HepG2 (cell line): ENCODE measurements around the gene MAP2K5. TPM values are rescaled to one million over a fixed set of nuclear protein-coding genes. Genes with fewer than 3 reads are reported as not detected.

Source experiments
- ATF7-NPFF ChIP-seq: sonication (generic); formaldehyde crosslinking; IDR thresholded peaks from 2 replicates; pipeline ENCODE4 v1.8.1; 2023; ENCODE audit warnings: mild to moderate bottlenecking, low read depth, missing genetic modification reagents, moderate library complexity
- ELF3 ChIP-seq: IDR thresholded peaks from 2 replicates; pipeline ENCODE4 v1.6.1; 2016; ENCODE audit warnings: missing genetic modification reagents, missing compliant biosample characterization
- GATAD2A ChIP-seq: IDR thresholded peaks from 2 replicates; pipeline ENCODE4 v1.6.1; 2016
- HNF4G ChIP-seq, 2 experiments: sonication (generic) in 1 of 2; formaldehyde crosslinking in 1 of 2; IDR thresholded peaks; 2 replicates each; pipeline versions ENCODE4 v1.4.0 to v1.6.1; 2011 to 2020; ENCODE audit warnings: borderline replicate concordance in 2 of 2, low read depth in 2 of 2, mild to moderate bottlenecking in 2 of 2, low read length in 1 of 2, missing genetic modification reagents in 1 of 2, moderate library complexity in 1 of 2
- KAT8 ChIP-seq: IDR thresholded peaks from 2 replicates; pipeline ENCODE4 v1.6.1; 2016; ENCODE audit warnings: missing genetic modification reagents, missing compliant biosample characterization
- KIAA2018 ChIP-seq: sonication (generic); formaldehyde crosslinking; IDR thresholded peaks from 2 replicates; pipeline ENCODE4 v1.5.0; 2020; ENCODE audit warnings: mild to moderate bottlenecking, missing genetic modification reagents, borderline replicate concordance
- MED1 ChIP-seq: sonication (generic); formaldehyde crosslinking; IDR thresholded peaks from 2 replicates; pipeline ENCODE4 v1.4.0; 2020; ENCODE audit warnings: missing genetic modification reagents
- PAXIP1 ChIP-seq: sonication (generic); formaldehyde crosslinking; conservative IDR thresholded peaks from 2 replicates; pipeline ENCODE4 v1.4.0; 2020; ENCODE audit warnings: mild to moderate bottlenecking, missing genetic modification reagents, moderate library complexity
- RXRB ChIP-seq: IDR thresholded peaks from 2 replicates; pipeline ENCODE4 v1.6.1; 2016; ENCODE audit warnings: borderline replicate concordance, missing genetic modification reagents, missing compliant biosample characterization
- SAP130 ChIP-seq: IDR thresholded peaks from 2 replicates; pipeline ENCODE4 v1.6.1; 2016; ENCODE audit warnings: low read depth
- TBX2 ChIP-seq: sonication (generic); formaldehyde crosslinking; IDR thresholded peaks from 2 replicates; pipeline ENCODE4 v1.5.0; 2020; ENCODE audit warnings: missing genetic modification reagents, mild to moderate bottlenecking, borderline replicate concordance
- XRCC5 ChIP-seq: fragments of 200-400 bp; formaldehyde crosslinking; optimal IDR thresholded peaks from 2 replicates; pipeline ENCODE3; 2017; ENCODE audit warnings: mild to moderate bottlenecking, low read length
- ZBTB3 ChIP-seq: sonication (generic); formaldehyde crosslinking; IDR thresholded peaks from 2 replicates; pipeline ENCODE4 v1.4.0; 2020; ENCODE audit warnings: low read depth, mild to moderate bottlenecking, moderate library complexity, missing genetic modification reagents, borderline replicate concordance
- ZFP1 ChIP-seq: IDR thresholded peaks from 2 replicates; pipeline ENCODE4 v1.6.1; 2016
- ZMYM3 ChIP-seq: sonication (generic); formaldehyde crosslinking; IDR thresholded peaks from 2 replicates; pipeline ENCODE4 v1.5.1; 2020; ENCODE audit warnings: mild to moderate bottlenecking, missing genetic modification reagents
- ZMYM4 ChIP-seq: sonication (generic); formaldehyde crosslinking; IDR thresholded peaks from 2 replicates; pipeline ENCODE4 v1.8.1; 2023; ENCODE audit warnings: mild to moderate bottlenecking, missing genetic modification reagents
- ZNF234 ChIP-seq: sonication (generic); formaldehyde crosslinking; conservative IDR thresholded peaks from 2 replicates; pipeline ENCODE4 v1.5.1; 2020; ENCODE audit warnings: mild to moderate bottlenecking, missing genetic modification reagents
- ZNF30 ChIP-seq: sonication (generic); formaldehyde crosslinking; IDR thresholded peaks from 2 replicates; pipeline ENCODE4 v1.5.0; 2020; ENCODE audit warnings: mild to moderate bottlenecking, missing genetic modification reagents
- ZNF878 ChIP-seq: sonication (generic); formaldehyde crosslinking; IDR thresholded peaks from 2 replicates; pipeline ENCODE4 v1.8.1; 2023; ENCODE audit warnings: mild to moderate bottlenecking, missing genetic modification reagents, moderate library complexity
- ZSCAN30 ChIP-seq: sonication (generic); formaldehyde crosslinking; IDR thresholded peaks from 2 replicates; pipeline ENCODE4 v1.5.0; 2020; ENCODE audit warnings: mild to moderate bottlenecking, missing genetic modification reagents
- polyA plus RNA-seq, 8 experiments: library from polyadenylated mRNA; depleted of rRNA in 3 of 8; stranded (reverse) in 7 of 8; unstranded in 1 of 8; fragments of >200 nt; fragmentation: Illumina TruSeq in 4 of 8; extraction: Trizol in 4 of 8; gene quantifications; 2 replicates each; pipeline versions ENCODE4 v1.2.1 to v1.2.3, GENCODE V29; 2011 to 2016; ENCODE audit warnings: low read depth in 4 of 8, missing spikeins in 1 of 8, mixed read lengths in 1 of 8; ENCODE audit not compliant: insufficient read depth in 1 of 8
- total RNA-seq, 5 experiments: library from RNA; depleted of rRNA; stranded (reverse); fragments of >200 nt; fragmentation: Illumina TruSeq; extraction: Trizol; gene quantifications; 2 replicates each; pipeline ENCODE4 v1.2.3, GENCODE V29; 2016; ENCODE audit warnings: low read depth in 1 of 5

The MAP2K5 gene
- total and polyA plus RNA-seq, 2 of the 13 experiments (the other 11 are each of a cell fraction or from before 2014, with no cell fraction given) = 4.0 to 4.3 TPM

GRCh38 chr15:67854358-67854757 is 311.9 kb downstream of the MAP2K5 start (continued):
- TF ChIP-seq ATF7-NPFF (no peak), PAXIP1 (CRISPR knock-in tag) (peak; percentile 77), XRCC5 (peak; percentile 21), KAT8 (CRISPR knock-in tag) (0 out of 2 replicates have a peak, but pooled peaks have one; percentile 46), ZNF30 (CRISPR knock-in tag) (no peak), ZSCAN30 (CRISPR knock-in tag) (0 out of 2 replicates have a peak, but pooled peaks have one; percentile 56), HNF4G (IDR thresholded peaks at IDR 0.05; ENCODE audit: borderline replicate concordance, low read depth, low read length) (peak; percentile 58), HNF4G (CRISPR knock-in tag; IDR thresholded peaks at IDR 0.05; ENCODE audit: borderline replicate concordance, low read depth) (no peak; the same call in 1 of the 2 replicates), KIAA2018 (CRISPR knock-in tag) (no peak), TBX2 (CRISPR knock-in tag) (0 out of 2 replicates have a peak, but pooled peaks have one; percentile 15), RXRB (peak; percentile 63), MED1 (CRISPR knock-in tag) (peak; percentile 64), ZBTB3 (CRISPR knock-in tag) (no peak), ZMYM3 (CRISPR knock-in tag) (peak; percentile 35; the same call in 1 of the 2 replicates), ZNF878 (CRISPR knock-in tag) (no peak), ZFP1 (CRISPR knock-in tag) (peak; percentile 71; the same call in 1 of the 2 replicates), GATAD2A (peak; percentile 58; the same call in 1 of the 2 replicates), ZNF234 (CRISPR knock-in tag) (no peak), SAP130 (CRISPR knock-in tag) (peak; percentile 61), ELF3 (CRISPR knock-in tag) (peak; percentile 33; the same call in 1 of the 2 replicates), ZMYM4 (CRISPR knock-in tag) (peak; percentile 50; the same call in 1 of the 2 replicates)
